ENCODE data around the gene SLC43A3. TPM values are rescaled to one million over a fixed set of nuclear protein-coding genes. Genes with fewer than 3 reads are reported as not detected.

Gene SLC43A3
- total and polyA plus RNA-seq, 8 donors: 1.2 to 81.7 (median 12.7) TPM

DNA sequence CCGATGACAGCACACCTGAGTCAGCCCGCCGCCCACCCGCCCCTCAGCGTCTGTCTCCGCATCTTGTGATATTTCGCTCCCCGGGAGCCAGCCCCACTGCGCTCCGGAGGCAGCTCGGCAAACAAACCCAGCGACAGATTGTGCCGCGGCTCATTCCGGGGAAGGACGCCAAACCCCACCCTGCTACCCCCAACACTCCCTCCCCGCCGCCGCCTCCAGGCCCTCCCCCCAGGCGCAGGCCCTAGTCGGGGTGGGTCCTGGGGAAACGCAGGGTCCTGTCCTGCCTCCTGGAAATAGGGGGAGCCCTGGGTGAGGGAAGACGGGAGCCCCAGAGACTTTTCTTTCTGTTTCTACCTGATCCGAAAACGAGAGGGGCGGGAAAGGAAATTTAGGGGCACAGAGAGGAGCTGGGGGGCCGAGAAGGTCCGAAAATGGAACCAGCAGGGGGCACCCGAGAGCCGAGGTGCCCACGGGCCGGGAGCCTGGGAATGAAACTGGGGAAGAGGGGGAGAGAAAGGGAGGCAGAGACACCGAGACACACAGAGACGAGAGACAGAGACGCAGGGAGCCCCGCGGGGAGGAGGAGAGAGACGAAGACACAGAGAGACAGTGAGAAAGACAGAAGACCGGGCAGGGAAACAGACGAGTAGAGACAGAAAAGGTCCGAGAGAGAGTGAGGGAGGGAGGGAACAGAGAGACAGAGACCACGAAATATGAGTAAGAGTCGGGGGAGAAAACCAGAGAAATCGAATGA, 31.7 kb upstream of the SLC43A3 start:
- WGBS, 5 donors: 0 to 1% (median 1%) methylated on average over 27 to 44 of the region's 44 CpGs
- Histone ChIP-seq H3K4me1 (peaks cover 36 to 45% (median 43%) of the 10 kb centered on the region in 4 donors), H3K27me3 (peaks cover 4 to 61% (median 36%) of the 10 kb centered on the region in 3 donors), H3K27ac (peak overlapping the region in 1 of 5 donors; percentile 27), H3K9me3 (no peaks in the 10 kb centered on the region), H3K4me3 (peak overlapping the region; percentile 42 to 57 (median 50)), H3K36me3 (no peaks in the 10 kb centered on the region)
- TF ChIP-seq POLR2AphosphoS5 (IDR thresholded peaks at IDR 0.05): no peak
- TF ChIP-seq, protein P1, sequence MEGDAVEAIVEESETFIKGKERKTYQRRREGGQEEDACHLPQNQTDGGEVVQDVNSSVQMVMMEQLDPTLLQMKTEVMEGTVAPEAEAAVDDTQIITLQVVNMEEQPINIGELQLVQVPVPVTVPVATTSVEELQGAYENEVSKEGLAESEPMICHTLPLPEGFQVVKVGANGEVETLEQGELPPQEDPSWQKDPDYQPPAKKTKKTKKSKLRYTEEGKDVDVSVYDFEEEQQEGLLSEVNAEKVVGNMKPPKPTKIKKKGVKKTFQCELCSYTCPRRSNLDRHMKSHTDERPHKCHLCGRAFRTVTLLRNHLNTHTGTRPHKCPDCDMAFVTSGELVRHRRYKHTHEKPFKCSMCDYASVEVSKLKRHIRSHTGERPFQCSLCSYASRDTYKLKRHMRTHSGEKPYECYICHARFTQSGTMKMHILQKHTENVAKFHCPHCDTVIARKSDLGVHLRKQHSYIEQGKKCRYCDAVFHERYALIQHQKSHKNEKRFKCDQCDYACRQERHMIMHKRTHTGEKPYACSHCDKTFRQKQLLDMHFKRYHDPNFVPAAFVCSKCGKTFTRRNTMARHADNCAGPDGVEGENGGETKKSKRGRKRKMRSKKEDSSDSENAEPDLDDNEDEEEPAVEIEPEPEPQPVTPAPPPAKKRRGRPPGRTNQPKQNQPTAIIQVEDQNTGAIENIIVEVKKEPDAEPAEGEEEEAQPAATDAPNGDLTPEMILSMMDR (IDR thresholded peaks at IDR 0.05): peak in 5 of 7 experiments; percentile 46 to 84 (median 70)
- TF ChIP-seq EP300 (IDR thresholded peaks at IDR 0.05): no peak
- no peak for TF ChIP-seq POLR2A (IDR thresholded peaks at IDR 0.05)
- DNase-seq: peak; percentile 62 to 73
- intact Hi-C loops (cut with DNase I; ENCODE audit: low total_unique reads): loop anchor here (10.0 kb wide), 1 partner anchor 114 kb away; no protein-coding TSS in a partner anchor

DNA sequence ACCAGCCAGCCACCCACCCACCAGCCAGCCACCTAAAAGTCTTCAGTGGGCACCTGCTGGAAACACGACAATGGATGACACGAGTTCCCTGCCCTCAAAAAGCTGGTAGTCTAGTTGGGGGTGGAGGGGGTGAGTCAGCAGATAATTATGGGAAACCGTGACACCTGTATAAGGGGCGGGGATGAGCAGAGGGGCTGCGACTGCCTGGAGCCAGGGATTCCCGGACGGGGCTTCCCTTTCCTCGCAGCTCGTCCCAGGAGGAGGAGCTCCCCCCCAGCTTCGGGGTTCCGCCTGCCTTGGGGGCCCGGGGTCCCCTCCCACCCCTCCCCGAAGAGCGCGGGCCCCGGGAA, 31.1 kb upstream of the SLC43A3 start:
- Histone ChIP-seq H3K27me3 (peaks cover 4 to 61% (median 36%) of the 10 kb centered on the region in 3 donors), H3K4me1 (peaks cover 36 to 46% (median 43%) of the 10 kb centered on the region in 4 donors), H3K27ac (peak overlapping the region in 1 of 5 donors; percentile 27), H3K4me3 (peak overlapping the region; percentile 42 to 57 (median 50)), H3K36me3 (no peaks in the 10 kb centered on the region), H3K9me3 (no peaks in the 10 kb centered on the region)
- intact Hi-C loops (cut with DNase I; ENCODE audit: low total_unique reads): loop anchor here (10.0 kb wide), 1 partner anchor 113 kb away; no protein-coding TSS in a partner anchor
- WGBS, 5 donors: 2 to 5% (median 3%) methylated on average over 9 to 16 of the region's 16 CpGs
- TF ChIP-seq, protein P1 (IDR thresholded peaks at IDR 0.05): no peak
- TF ChIP-seq POLR2A (IDR thresholded peaks at IDR 0.05): no peak
- TF ChIP-seq EP300 (IDR thresholded peaks at IDR 0.05): no peak
- no peak for TF ChIP-seq POLR2AphosphoS5 (IDR thresholded peaks at IDR 0.05)
- DNase-seq: no peak

DNA sequence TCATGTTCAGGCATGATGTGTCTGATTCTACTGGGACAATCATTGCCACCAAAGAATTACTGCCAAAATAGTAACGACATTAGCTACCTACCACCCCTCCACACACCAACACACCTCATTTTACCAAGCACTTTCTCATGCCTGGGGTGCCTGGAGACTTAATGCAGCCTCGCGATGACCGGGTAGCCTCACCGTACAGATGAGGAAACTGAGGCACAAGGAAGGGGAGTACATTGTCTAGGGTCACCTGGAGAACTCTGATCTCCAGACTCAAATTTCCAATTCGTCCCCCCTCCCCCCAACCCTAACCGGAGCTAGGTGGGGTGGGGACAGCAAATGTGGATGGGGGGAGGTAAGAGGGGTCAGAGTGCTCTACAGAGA, 30.7 kb upstream of the SLC43A3 start:
- peak overlapping the region in 1 of 4 donors; percentile 57 for H3K4me3 ChIP-seq
- no peak for DNase-seq
- TF ChIP-seq EP300 (IDR thresholded peaks at IDR 0.05): no peak
- no peak for TF ChIP-seq POLR2AphosphoS5 (IDR thresholded peaks at IDR 0.05)
- no peak for TF ChIP-seq POLR2A (IDR thresholded peaks at IDR 0.05)
- TF ChIP-seq, protein P1 (IDR thresholded peaks at IDR 0.05): peak in 1 of 7 experiments; percentile 14
- intact Hi-C loops (cut with DNase I; ENCODE audit: low total_unique reads): loop anchor here (10.0 kb wide), 1 partner anchor 113 kb away; no protein-coding TSS in a partner anchor
- H3K4me1 ChIP-seq: peaks cover 36 to 49% (median 43%) of the 10 kb centered on the region in 4 donors
- peaks cover 4 to 60% (median 36%) of the 10 kb centered on the region in 3 donors for H3K27me3 ChIP-seq
- 2 to 20% (median 7%) methylated on average over 7 of the region's 7 CpGs for WGBS, 5 donors
- no peaks in the 10 kb centered on the region for H3K9me3 ChIP-seq
- H3K27ac ChIP-seq: no peak overlapping the region
- no peaks in the 10 kb centered on the region for H3K36me3 ChIP-seq

DNA sequence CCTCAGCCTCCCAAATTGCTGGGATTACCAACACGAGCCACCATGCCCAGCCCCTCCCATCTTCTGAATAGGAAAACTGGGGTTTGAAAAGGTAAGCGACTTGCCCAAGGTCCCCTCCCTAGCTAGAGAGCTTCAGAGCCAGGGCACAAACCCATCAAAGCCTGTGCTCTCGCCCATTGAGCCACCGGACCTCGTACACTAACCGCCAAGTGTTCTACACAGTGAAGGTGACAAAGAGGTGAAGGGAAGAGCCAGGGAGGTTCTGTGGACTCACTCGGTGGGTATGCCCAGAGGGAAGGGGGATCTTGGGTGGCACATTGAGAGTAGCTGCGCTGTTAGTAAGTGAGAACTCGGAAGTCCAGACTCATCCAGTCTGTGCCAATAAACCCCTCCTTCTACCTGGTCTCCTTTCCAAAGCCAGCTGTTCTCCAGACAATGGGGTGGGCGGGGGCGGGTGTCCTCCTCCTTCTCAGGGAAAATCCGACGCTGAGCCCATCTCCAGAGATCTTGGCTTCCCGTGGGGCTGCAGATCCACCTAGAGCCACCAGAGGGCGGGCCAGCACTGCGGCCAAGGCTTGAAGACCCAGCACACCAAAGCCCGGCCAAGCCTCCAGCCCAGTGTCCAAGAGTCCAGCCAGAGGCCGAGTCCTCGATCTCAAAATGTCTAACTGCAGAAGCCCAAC, 30.2 kb upstream of the SLC43A3 start:
- peaks cover 36 to 49% (median 43%) of the 10 kb centered on the region in 4 donors for H3K4me1 ChIP-seq
- no peak for TF ChIP-seq EP300 (IDR thresholded peaks at IDR 0.05)
- TF ChIP-seq, protein P1 (IDR thresholded peaks at IDR 0.05): peak in 5 of 7 experiments; percentile 89 to 100 (median 98)
- intact Hi-C loops (cut with DNase I; ENCODE audit: low total_unique reads): loop anchor here (10.0 kb wide), 1 partner anchor 112 kb away; no protein-coding TSS in a partner anchor
- H3K4me3 ChIP-seq: peak overlapping the region in 1 of 4 donors; percentile 57
- DNase-seq: peak; percentile 94
- no peaks in the 10 kb centered on the region for H3K9me3 ChIP-seq
- WGBS, 5 donors: 10 to 12% (median 11%) methylated on average over 15 to 19 of the region's 19 CpGs
- H3K36me3 ChIP-seq: no peaks in the 10 kb centered on the region
- peaks cover 4 to 55% (median 36%) of the 10 kb centered on the region in 3 donors for H3K27me3 ChIP-seq
- no peak overlapping the region for H3K27ac ChIP-seq

All from stomach (tissue), 9 donors.